H9 (cell line): ENCODE measurements around the gene RGL2. TPM values are rescaled to one million over a fixed set of nuclear protein-coding genes. Genes with fewer than 3 reads are reported as not detected.

Experiments
- DNase-seq: peaks from one replicate; pipeline ENCODE4 v3.0.0-alpha.2; 2017
- H2AFZ ChIP-seq: one replicate; pipeline ENCODE4 v1.6.1; 2013; ENCODE audit warnings: mild to moderate bottlenecking, low read length, control low read depth, moderate library complexity
- H2AK5ac ChIP-seq: 2 replicates; pipeline ENCODE4 v1.6.1; 2013; ENCODE audit warnings: low read length, control low read depth, mixed read lengths; ENCODE audit not compliant: insufficient read length
- H2BK120ac ChIP-seq: one replicate; pipeline ENCODE4 v1.6.1; 2013; ENCODE audit warnings: low read depth, mild to moderate bottlenecking, low read length, control low read depth, inconsistent platforms; ENCODE audit not compliant: poor library complexity, severe bottlenecking
- H2BK12ac ChIP-seq: 2 replicates; pipeline ENCODE4 v1.6.1; 2013; ENCODE audit warnings: low read length, control low read depth, mixed read lengths, low read depth; ENCODE audit not compliant: insufficient read length
- H2BK15ac ChIP-seq: 2 replicates; pipeline ENCODE4 v1.6.1; 2013; ENCODE audit warnings: low read depth, low read length, control low read depth
- H2BK20ac ChIP-seq: one replicate; pipeline ENCODE4 v1.6.1; 2013; ENCODE audit warnings: low read depth, mild to moderate bottlenecking, low read length, control low read depth, inconsistent platforms; ENCODE audit not compliant: poor library complexity, severe bottlenecking
- H2BK5ac ChIP-seq: 2 replicates; pipeline ENCODE4 v1.6.1; 2013; ENCODE audit warnings: low read length, control low read depth, mixed read lengths; ENCODE audit not compliant: insufficient read length
- H3K14ac ChIP-seq: 2 replicates; pipeline ENCODE4 v1.6.1; 2013; ENCODE audit warnings: low read length, control low read depth; ENCODE audit not compliant: insufficient read depth
- H3K18ac ChIP-seq: 2 replicates; pipeline ENCODE4 v1.6.1; 2013; ENCODE audit warnings: low read depth, mild to moderate bottlenecking, mixed read lengths, low read length, control low read depth; ENCODE audit not compliant: insufficient read length
- H3K23ac ChIP-seq: 2 replicates; pipeline ENCODE4 v1.6.1; 2013; ENCODE audit warnings: low read length, control low read depth, mixed read lengths, low read depth; ENCODE audit not compliant: insufficient read length
- H3K23me2 ChIP-seq: 2 replicates; pipeline ENCODE4 v1.6.1; 2013; ENCODE audit warnings: low read depth, mild to moderate bottlenecking, mixed read lengths, low read length, control low read depth; ENCODE audit not compliant: insufficient read length, poor library complexity, severe bottlenecking
- H3K27ac ChIP-seq: 2 replicates; pipeline ENCODE4 v1.5.1; 2013; ENCODE audit warnings: low read length, control low read depth, mixed read lengths, low read depth; ENCODE audit not compliant: insufficient read length
- H3K27me3 ChIP-seq: 2 replicates; pipeline ENCODE4 v1.6.1; 2013; ENCODE audit warnings: low read length, control low read depth, inconsistent platforms; ENCODE audit not compliant: insufficient read depth
- H3K4ac ChIP-seq: 2 replicates; pipeline ENCODE4 v1.6.1; 2013; ENCODE audit warnings: low read depth, mild to moderate bottlenecking, control low read depth, inconsistent platforms, low read length, moderate library complexity
- H3K4me1 ChIP-seq: 2 replicates; pipeline ENCODE4 v1.6.1; 2013; ENCODE audit warnings: low read length, control low read depth, inconsistent platforms; ENCODE audit not compliant: insufficient read depth
- H3K4me2 ChIP-seq: 2 replicates; pipeline ENCODE4 v1.6.1; 2013; ENCODE audit warnings: low read length, control low read depth, mixed read lengths; ENCODE audit not compliant: insufficient read length, insufficient read depth
- H3K56ac ChIP-seq: 2 replicates; pipeline ENCODE4 v1.6.1; 2013; ENCODE audit warnings: low read depth, mild to moderate bottlenecking, mixed read lengths, low read length, control low read depth; ENCODE audit not compliant: insufficient read length
- H3K79me1 ChIP-seq: 2 replicates; pipeline ENCODE4 v1.6.1; 2013; ENCODE audit warnings: low read depth, mild to moderate bottlenecking, moderate library complexity, low read length, control low read depth, inconsistent platforms; ENCODE audit not compliant: insufficient read depth, poor library complexity, severe bottlenecking
- H3K79me2 ChIP-seq: 2 replicates; pipeline ENCODE4 v1.6.1; 2013; ENCODE audit warnings: low read length, control low read depth, inconsistent platforms; ENCODE audit not compliant: insufficient read depth
- H3K9ac ChIP-seq: 2 replicates; pipeline ENCODE4 v1.6.1; 2013; ENCODE audit warnings: low read length, control low read depth, mixed read lengths; ENCODE audit not compliant: insufficient read length; ENCODE audit errors: extremely low read depth
- H3K9me3 ChIP-seq: one replicate; pipeline ENCODE4 v1.6.1; 2013; ENCODE audit warnings: low read depth, low read length, inconsistent platforms; ENCODE audit not compliant: control insufficient read depth
- H3T11ph ChIP-seq: one replicate; pipeline ENCODE4 v1.6.1; 2013; ENCODE audit warnings: mild to moderate bottlenecking, low read length, control low read depth, inconsistent platforms
- H4K20me1 ChIP-seq: one replicate; pipeline ENCODE4 v1.6.1; 2013; ENCODE audit not compliant: control insufficient read depth, insufficient read length, insufficient read depth
- H4K5ac ChIP-seq: 2 replicates; pipeline ENCODE4 v1.6.1; 2013; ENCODE audit warnings: low read depth, mild to moderate bottlenecking, mixed read lengths, low read length, control low read depth; ENCODE audit not compliant: insufficient read length
- H4K8ac ChIP-seq: replicated peaks from 2 replicates; pipeline ENCODE4 v1.6.1; 2013; ENCODE audit warnings: low read length, control low read depth, mixed read lengths, low read depth; ENCODE audit not compliant: insufficient read length
- H4K91ac ChIP-seq: 2 replicates; pipeline ENCODE4 v1.6.1; 2013; ENCODE audit warnings: low read depth, mild to moderate bottlenecking, moderate library complexity, mixed read lengths, low read length, control low read depth; ENCODE audit not compliant: insufficient read length
- H3K27ac Mint-ChIP-seq, 3 experiments: 2 replicates in 2 of 3; 3 replicates in 1 of 3; pipeline ENCODE4 v1.8.0; 2020 to 2021; ENCODE audit warnings: mixed read lengths in 3 of 3, mild to moderate bottlenecking in 1 of 3, moderate library complexity in 1 of 3
- H3K27me3 Mint-ChIP-seq: 2 replicates; pipeline ENCODE4 v1.8.0; 2021; ENCODE audit warnings: low read depth, mild to moderate bottlenecking, moderate library complexity, mixed read lengths
- H3K36me3 Mint-ChIP-seq, 3 experiments: 2 replicates in 2 of 3; 3 replicates in 1 of 3; pipeline ENCODE4 v1.8.0; 2020 to 2021; ENCODE audit warnings: low read depth in 3 of 3, mixed read lengths in 3 of 3; ENCODE audit not compliant: insufficient read depth in 1 of 3
- H3K4me1 Mint-ChIP-seq, 2 experiments: 2 replicates each; pipeline ENCODE4 v1.8.0; 2020; ENCODE audit warnings: mixed read lengths in 2 of 2
- H3K4me3 Mint-ChIP-seq, 2 experiments: 2 replicates in 1 of 2; 3 replicates in 1 of 2; pipeline ENCODE4 v1.8.0; 2020 to 2021; ENCODE audit warnings: mild to moderate bottlenecking in 2 of 2, mixed read lengths in 2 of 2, moderate library complexity in 1 of 2
- H3K9me3 Mint-ChIP-seq, 2 experiments: 2 replicates in 1 of 2; 3 replicates in 1 of 2; pipeline ENCODE4 v1.8.0; 2020; ENCODE audit warnings: mild to moderate bottlenecking in 2 of 2, mixed read lengths in 2 of 2, moderate library complexity in 1 of 2
- WGBS: extraction: QIAGEN DNeasy Blood & Tissue Kit; methylation state at CpG from one replicate; pipeline ENCODE4 v1.1.7; 2013; ENCODE audit warnings: missing lambda C conversion rate, low lambda C conversion rate, mixed read lengths; ENCODE audit not compliant: insufficient read length; ENCODE audit errors: extremely low coverage; 5-methylcytosine and 5-hydroxymethylcytosine counted together
- total RNA-seq: library from RNA; stranded (reverse); gene quantifications from 2 replicates; pipeline ENCODE4 v1.2.1, GENCODE V29; 2021
- TF ChIP-seq, protein P1 (sequence below): fragments of 200-600 bp; sonication (generic); conservative IDR thresholded peaks from 3 replicates; pipeline ENCODE4 v1.8.0; 2021; ENCODE audit warnings: antibody characterized with exemption, mild to moderate bottlenecking

The RGL2 gene
- total RNA-seq, 1 experiment from 2014 or later: 74.3 TPM

GRCh38 chr6:33320315-33321181 is 21.8 kb upstream of the RGL2 start:
- no peak overlapping the region for H3K9ac ChIP-seq
- no peaks in the 10 kb centered on the region for H3K27me3 ChIP-seq
- Mint-ChIP-seq H3K4me1 (peaks cover 56 to 61% of the 10 kb centered on the region in 2 experiments), H3K27ac (peak overlapping the region; percentile 40 to 66 (median 53); a peak in 4 of 7 replicates), H3K27me3 (no peaks in the 10 kb centered on the region; the same call in 1 of the 2 replicates), H3K9me3 (peaks cover 0 to 3% of the 10 kb centered on the region in 2 experiments; a peak in 3 of 5 replicates), H3K4me3 (peak overlapping the region; percentile 95 to 100), H3K36me3 (peaks cover 28 to 43% (median 42%) of the 10 kb centered on the region in 3 experiments)
- no peak overlapping the region for H2BK120ac ChIP-seq
- H4K5ac ChIP-seq: no peak overlapping the region
- peaks cover 8% of the 10 kb centered on the region; the same call in 1 of the 2 replicates for H3K79me2 ChIP-seq
- no peak overlapping the region for H2BK15ac ChIP-seq
- H3K4me1 ChIP-seq: peaks cover 9% of the 10 kb centered on the region; the same call in 1 of the 2 replicates
- no peaks in the 10 kb centered on the region for H4K20me1 ChIP-seq
- H3K4me2 ChIP-seq: peak overlapping the region; percentile 94
- no peak overlapping the region for H3T11ph ChIP-seq
- TF ChIP-seq, protein P1, sequence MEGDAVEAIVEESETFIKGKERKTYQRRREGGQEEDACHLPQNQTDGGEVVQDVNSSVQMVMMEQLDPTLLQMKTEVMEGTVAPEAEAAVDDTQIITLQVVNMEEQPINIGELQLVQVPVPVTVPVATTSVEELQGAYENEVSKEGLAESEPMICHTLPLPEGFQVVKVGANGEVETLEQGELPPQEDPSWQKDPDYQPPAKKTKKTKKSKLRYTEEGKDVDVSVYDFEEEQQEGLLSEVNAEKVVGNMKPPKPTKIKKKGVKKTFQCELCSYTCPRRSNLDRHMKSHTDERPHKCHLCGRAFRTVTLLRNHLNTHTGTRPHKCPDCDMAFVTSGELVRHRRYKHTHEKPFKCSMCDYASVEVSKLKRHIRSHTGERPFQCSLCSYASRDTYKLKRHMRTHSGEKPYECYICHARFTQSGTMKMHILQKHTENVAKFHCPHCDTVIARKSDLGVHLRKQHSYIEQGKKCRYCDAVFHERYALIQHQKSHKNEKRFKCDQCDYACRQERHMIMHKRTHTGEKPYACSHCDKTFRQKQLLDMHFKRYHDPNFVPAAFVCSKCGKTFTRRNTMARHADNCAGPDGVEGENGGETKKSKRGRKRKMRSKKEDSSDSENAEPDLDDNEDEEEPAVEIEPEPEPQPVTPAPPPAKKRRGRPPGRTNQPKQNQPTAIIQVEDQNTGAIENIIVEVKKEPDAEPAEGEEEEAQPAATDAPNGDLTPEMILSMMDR: no peak
- no peak overlapping the region for H3K18ac ChIP-seq
- H3K23me2 ChIP-seq: peaks cover 18% of the 10 kb centered on the region
- peak; percentile 62 for DNase-seq
- no peak overlapping the region for H4K8ac ChIP-seq
- H2BK5ac ChIP-seq: no peak overlapping the region
- H3K14ac ChIP-seq: no peak overlapping the region
- no peak overlapping the region for H3K56ac ChIP-seq
- peaks cover 7% of the 10 kb centered on the region for H3K79me1 ChIP-seq
- no peak overlapping the region for H4K91ac ChIP-seq
- H3K27ac ChIP-seq: no peak overlapping the region
- H2AFZ ChIP-seq: no peak overlapping the region
- H3K4ac ChIP-seq: no peak overlapping the region
- no peak overlapping the region for H2BK20ac ChIP-seq
- H2AK5ac ChIP-seq: no peak overlapping the region
- WGBS: no CpG with 5 or more reads among the region's 32 CpGs
- H3K23ac ChIP-seq: no peak overlapping the region
- no peak overlapping the region for H2BK12ac ChIP-seq
- no peaks in the 10 kb centered on the region for H3K9me3 ChIP-seq
